Tibial artery (tissue), 4 donors: Measurements from ENCODE around the gene PPM1A.

Experiments
- DNase-seq, 2 donors: peaks; one replicate each; pipeline ENCODE4 v3.0.0-alpha.2; 2019
- H3K27ac ChIP-seq, 2 donors: fragments of 200-600 bp; sonication (generic) in 1 of 2; 1 replicate in 1 of 2; 2 replicates in 1 of 2; pipeline ENCODE4 v1.5.1; 2018 to 2019; ENCODE audit warnings: mild to moderate bottlenecking in 1 of 2
- H3K27me3 ChIP-seq, 2 donors: fragments of 200-600 bp; sonication (generic) in 1 of 2; one replicate each; pipeline versions ENCODE4 v1.5.1 to v1.6.0; 2016 to 2019
- H3K36me3 ChIP-seq, 3 donors: fragments of 200-600 bp; sonication (generic) in 2 of 3; one replicate each; pipeline ENCODE4 v1.5.1; 2016 to 2019; ENCODE audit warnings: mild to moderate bottlenecking in 2 of 3
- H3K4me1 ChIP-seq, 4 donors: fragments of 200-600 bp; sonication (generic) in 2 of 4; 1 replicate in 3 of 4; 2 replicates in 1 of 4; pipeline ENCODE4 v1.5.1; 2016 to 2019
- H3K4me3 ChIP-seq, 2 donors: fragments of 200-600 bp; sonication (generic) in 1 of 2; 1 replicate in 1 of 2; 2 replicates in 1 of 2; pipeline ENCODE4 v1.5.1; 2018 to 2019; ENCODE audit warnings: mild to moderate bottlenecking in 2 of 2
- H3K9me3 ChIP-seq, 3 donors: fragments of 200-600 bp; sonication (generic) in 1 of 3; one replicate each; pipeline ENCODE4 v1.5.1; 2016 to 2019
- intact Hi-C: fragments of 100-400 bp; cut with DNase I; formaldehyde crosslinking; loops from one replicate; pipeline ENCODE4 v1.15.0; 2023; ENCODE audit warnings: low total_unique reads
- TF ChIP-seq, protein P1 (sequence below), 2 experiments: fragments of 200-600 bp in 1 of 2; fragments of 450-650 bp in 1 of 2; IDR thresholded peaks; one replicate each; pipeline ENCODE4 v1.5.1; 2017 to 2019; ENCODE audit warnings: antibody characterized with exemption in 2 of 2, mild to moderate bottlenecking in 1 of 2, moderate library complexity in 1 of 2

PPM1A gene

DNA sequence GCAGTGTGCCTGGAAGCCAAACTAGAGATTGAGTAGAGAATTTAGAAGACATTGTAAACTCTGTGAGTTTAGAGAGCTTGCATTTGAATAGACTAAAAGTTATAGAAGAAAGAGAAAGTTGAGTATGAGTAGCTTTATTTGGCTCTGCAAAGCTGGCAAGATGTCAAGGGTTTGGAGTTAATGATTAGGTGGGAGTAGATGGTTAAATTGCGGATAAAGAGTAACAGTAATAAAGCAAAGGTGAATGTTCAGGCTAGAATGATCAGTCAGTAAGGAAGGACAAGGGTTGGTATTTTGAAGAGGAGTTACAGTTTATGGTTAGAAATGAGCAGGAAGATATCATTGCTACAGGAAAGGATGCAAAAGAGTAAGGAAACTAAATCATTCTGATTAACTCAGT lies 5.2 kb downstream of the PPM1A start:
- Histone ChIP-seq H3K9me3 (no peaks in the 10 kb centered on the region), H3K27ac (no peak overlapping the region), H3K36me3 (no peaks in the 10 kb centered on the region), H3K27me3 (no peaks in the 10 kb centered on the region), H3K4me1 (peaks cover 0 to 71% (median 33%) of the 10 kb centered on the region in 4 donors), H3K4me3 (no peak overlapping the region)
- intact Hi-C loops: no loop called here
- no peak for DNase-seq
- TF ChIP-seq, protein P1, sequence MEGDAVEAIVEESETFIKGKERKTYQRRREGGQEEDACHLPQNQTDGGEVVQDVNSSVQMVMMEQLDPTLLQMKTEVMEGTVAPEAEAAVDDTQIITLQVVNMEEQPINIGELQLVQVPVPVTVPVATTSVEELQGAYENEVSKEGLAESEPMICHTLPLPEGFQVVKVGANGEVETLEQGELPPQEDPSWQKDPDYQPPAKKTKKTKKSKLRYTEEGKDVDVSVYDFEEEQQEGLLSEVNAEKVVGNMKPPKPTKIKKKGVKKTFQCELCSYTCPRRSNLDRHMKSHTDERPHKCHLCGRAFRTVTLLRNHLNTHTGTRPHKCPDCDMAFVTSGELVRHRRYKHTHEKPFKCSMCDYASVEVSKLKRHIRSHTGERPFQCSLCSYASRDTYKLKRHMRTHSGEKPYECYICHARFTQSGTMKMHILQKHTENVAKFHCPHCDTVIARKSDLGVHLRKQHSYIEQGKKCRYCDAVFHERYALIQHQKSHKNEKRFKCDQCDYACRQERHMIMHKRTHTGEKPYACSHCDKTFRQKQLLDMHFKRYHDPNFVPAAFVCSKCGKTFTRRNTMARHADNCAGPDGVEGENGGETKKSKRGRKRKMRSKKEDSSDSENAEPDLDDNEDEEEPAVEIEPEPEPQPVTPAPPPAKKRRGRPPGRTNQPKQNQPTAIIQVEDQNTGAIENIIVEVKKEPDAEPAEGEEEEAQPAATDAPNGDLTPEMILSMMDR (IDR thresholded peaks at IDR 0.05): no peak

DNA sequence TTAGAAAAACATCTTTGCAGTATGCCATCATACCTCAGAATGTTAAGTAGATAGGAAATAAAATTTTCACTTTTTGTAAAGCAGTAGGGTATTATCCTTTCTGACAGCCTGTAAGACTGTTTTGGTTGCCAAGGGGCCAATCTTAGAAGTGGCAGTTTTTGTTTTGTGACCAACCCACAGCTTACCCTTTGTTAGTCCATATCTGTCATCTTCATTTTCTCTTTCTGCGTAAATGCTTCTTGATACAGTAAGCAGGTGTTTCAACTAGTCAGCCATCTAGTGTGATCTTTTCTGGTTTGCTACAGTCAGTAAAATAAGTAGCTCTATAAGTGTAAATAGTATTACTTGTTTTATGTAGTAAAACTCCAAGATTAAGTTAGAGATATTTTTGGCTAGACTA lies 8.8 kb downstream of the PPM1A start:
- Histone ChIP-seq H3K27ac (no peak overlapping the region), H3K9me3 (no peaks in the 10 kb centered on the region), H3K4me1 (peaks cover 0 to 65% (median 17%) of the 10 kb centered on the region in 4 donors), H3K36me3 (no peaks in the 10 kb centered on the region), H3K27me3 (no peaks in the 10 kb centered on the region), H3K4me3 (no peak overlapping the region)
- intact Hi-C loops: no loop called here
- no peak for DNase-seq
- TF ChIP-seq, protein P1 (IDR thresholded peaks at IDR 0.05): no peak

DNA sequence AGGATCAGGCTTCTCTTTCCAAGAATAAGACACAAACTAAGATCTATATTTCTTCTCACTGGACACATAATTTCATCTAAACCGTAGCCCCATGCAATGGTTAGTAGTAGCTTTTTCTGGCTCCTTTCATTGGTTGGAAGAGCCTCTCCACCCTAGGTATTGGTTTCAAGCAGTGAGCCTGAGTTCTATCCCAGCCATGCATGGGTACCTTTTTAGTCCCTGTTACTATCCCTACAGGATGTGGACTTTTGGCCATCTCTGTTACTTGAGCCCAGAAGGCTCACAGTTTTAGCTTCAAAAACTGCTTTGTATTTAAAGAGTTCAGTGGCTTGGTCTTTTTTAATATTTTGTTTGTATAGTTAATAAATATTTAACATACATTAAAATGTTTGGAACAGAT lies 16.1 kb downstream of the PPM1A start:
- TF ChIP-seq, protein P1 (IDR thresholded peaks at IDR 0.05): no peak
- Histone ChIP-seq H3K27me3 (no peaks in the 10 kb centered on the region), H3K4me1 (peaks cover 0 to 28% (median 1%) of the 10 kb centered on the region in 4 donors), H3K9me3 (peaks cover 0 to 2% (median 0%) of the 10 kb centered on the region in 3 donors), H3K36me3 (no peaks in the 10 kb centered on the region), H3K4me3 (no peak overlapping the region), H3K27ac (no peak overlapping the region)
- DNase-seq: no peak
- intact Hi-C loops: no loop called here

DNA sequence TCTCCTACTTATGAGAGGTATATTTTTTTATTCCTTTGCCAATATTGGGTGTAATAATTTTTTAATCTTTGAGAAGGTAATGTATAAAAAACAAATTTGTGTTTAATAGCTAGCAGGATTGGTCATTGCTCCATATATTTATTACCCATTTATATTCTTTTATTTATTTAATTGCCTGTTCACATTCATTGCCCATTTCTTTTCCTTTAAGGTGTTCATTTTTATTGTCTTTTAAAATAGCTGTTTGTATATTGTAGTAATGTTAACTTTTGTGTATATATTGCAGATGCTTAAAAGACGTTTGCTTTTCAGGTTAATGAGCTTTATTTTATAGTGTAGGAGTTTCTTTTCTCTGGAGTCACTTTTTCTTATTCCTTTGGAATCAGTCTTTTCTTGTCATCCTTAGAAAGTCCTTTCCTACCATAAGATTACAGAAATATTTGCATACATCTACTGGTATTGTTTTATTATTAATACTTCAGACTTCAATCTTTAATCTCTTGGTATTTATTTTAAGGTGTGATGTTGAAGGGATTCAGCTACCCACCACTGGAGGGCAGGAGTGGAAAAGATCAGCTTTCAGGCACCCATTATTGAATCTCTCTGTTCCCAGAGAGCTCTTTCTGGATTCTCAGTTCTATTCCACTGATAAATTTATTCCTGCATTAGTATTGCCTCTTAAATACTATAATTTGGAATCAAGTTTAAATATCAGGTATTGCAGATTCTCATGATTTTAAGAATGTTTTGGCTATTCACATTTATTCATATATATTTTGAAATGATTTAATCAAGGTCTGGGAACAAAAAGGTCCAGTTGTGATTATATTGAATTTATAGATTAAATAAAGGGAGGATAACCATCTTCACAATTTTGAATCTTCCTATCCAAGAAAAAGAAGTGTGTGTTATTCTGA lies 17.3 kb downstream of the PPM1A start:
- Histone ChIP-seq H3K36me3 (no peaks in the 10 kb centered on the region), H3K4me1 (peaks cover 0 to 18% (median 1%) of the 10 kb centered on the region in 4 donors), H3K27me3 (no peaks in the 10 kb centered on the region), H3K27ac (no peak overlapping the region), H3K9me3 (peaks cover 0 to 2% (median 0%) of the 10 kb centered on the region in 3 donors), H3K4me3 (no peak overlapping the region)
- TF ChIP-seq, protein P1 (IDR thresholded peaks at IDR 0.05): no peak
- intact Hi-C loops: no loop called here
- DNase-seq: no peak

DNA sequence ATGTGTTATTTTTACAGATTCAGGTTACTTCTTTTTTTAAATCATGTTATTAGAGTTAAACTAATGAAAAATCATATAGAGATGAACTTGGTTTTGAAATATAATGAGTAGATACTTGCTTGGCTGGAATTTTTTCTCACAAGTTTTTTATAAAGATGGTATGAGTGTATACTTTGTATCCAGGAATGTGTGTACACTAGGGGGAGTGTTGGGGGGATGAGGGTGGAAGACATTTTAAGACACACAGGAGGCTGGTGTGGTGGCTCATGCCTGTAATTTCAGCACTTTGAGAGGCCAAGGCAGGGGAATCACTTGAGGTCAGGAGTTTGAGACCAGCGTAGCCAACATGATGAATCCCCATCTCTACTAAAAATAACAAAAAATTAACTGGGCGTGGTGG lies 23.2 kb downstream of the PPM1A start:
- no peak overlapping the region for H3K4me3 ChIP-seq
- TF ChIP-seq, protein P1 (IDR thresholded peaks at IDR 0.05): no peak
- H3K27ac ChIP-seq: no peak overlapping the region
- DNase-seq: no peak
- peaks cover 0 to 2% (median 0%) of the 10 kb centered on the region in 3 donors for H3K9me3 ChIP-seq
- intact Hi-C loops: no loop called here
- H3K27me3 ChIP-seq: no peaks in the 10 kb centered on the region
- H3K4me1 ChIP-seq: peaks cover 0 to 62% (median 18%) of the 10 kb centered on the region in 4 donors
- no peaks in the 10 kb centered on the region for H3K36me3 ChIP-seq
